K562 (cell line): ENCODE results near the gene DOK4. TPM values are rescaled to one million over a fixed set of nuclear protein-coding genes. Genes with fewer than 3 reads are reported as not detected.

Source experiments
- ATAC-seq: fragments of 200-7000 bp; cut with Tn5 transposase; 3 replicates; pipeline ENCODE4 v1.9.1; 2020; ENCODE audit warnings: moderate library complexity
- BruUV-seq: library from RNA; stranded (reverse); fragments of 400-500 nt; replicated peaks from 2 replicates; lab custom pipeline; 2021; lab: Mats Ljungman, UMichigan
- CTCF ChIA-PET: fragments of 300-600 bp; formaldehyde crosslinking; extraction: SDS; loops from one replicate; lab custom pipeline; 2021; ENCODE audit warnings: low intra/inter-chr PET ratio; lab: Yijun Ruan, JAX
- POLR2A ChIA-PET: fragments of 300-600, 350-650 bp; sonication (Branson Sonifier 250); formaldehyde crosslinking; extraction: SDS; loops from one replicate; lab custom pipeline; 2021; ENCODE audit warnings: antibody characterized with exemption, inconsistent platforms; lab: Yijun Ruan, JAX
- DNase-seq, 4 experiments: peaks; one replicate each; pipeline versions ENCODE4 v3.0.0 to v3.0.0-alpha.2; 2011 to 2018; ENCODE audit warnings: low spot score in 3 of 4, mixed read lengths in 3 of 4; ENCODE audit errors: extremely low read depth in 1 of 4
- FAIRE-seq: peaks from 2 replicates; lab custom pipeline; 2011; peaks lifted over from hg19 to GRCh38; lab: Jason Lieb, UNC
- H2AFZ ChIP-seq: 2 replicates; pipeline ENCODE4 v1.6.0; 2011; ENCODE audit warnings: low read depth, low read length, control low read depth, inconsistent platforms
- H3K27ac ChIP-seq: fragments of 200-600 bp; 3 replicates; pipeline ENCODE4 v1.8.0; 2011; ENCODE audit warnings: low read depth, mild to moderate bottlenecking, control low read depth, inconsistent platforms, low read length, moderate library complexity, mixed read lengths; ENCODE audit errors: extremely low read depth
- H3K27me3 ChIP-seq, 2 experiments: fragments of 300-600 bp in 1 of 2; 2 replicates in 1 of 2; 3 replicates in 1 of 2; pipeline versions ENCODE4 v1.6.0 to v1.8.0; 2011; ENCODE audit warnings: inconsistent platforms in 2 of 2, low read length in 2 of 2, mild to moderate bottlenecking in 1 of 2, mixed read lengths in 1 of 2, moderate library complexity in 1 of 2; ENCODE audit not compliant: control insufficient read depth in 2 of 2, insufficient read depth in 2 of 2
- H3K36me3 ChIP-seq: fragments of 300-600 bp; 3 replicates; pipeline ENCODE4 v1.8.0; 2011; ENCODE audit warnings: mild to moderate bottlenecking, low read length, inconsistent platforms; ENCODE audit not compliant: control insufficient read depth, insufficient read depth
- H3K4me1 ChIP-seq, 2 experiments: fragments of 200-600 bp in 1 of 2; replicated peaks in 1 of 2; 2 replicates in 1 of 2; 3 replicates in 1 of 2; pipeline versions ENCODE4 v1.5.1 to v1.8.0; 2011; ENCODE audit warnings: inconsistent platforms in 2 of 2, low read length in 2 of 2, mild to moderate bottlenecking in 1 of 2, mixed read lengths in 1 of 2, moderate library complexity in 1 of 2; ENCODE audit not compliant: control insufficient read depth in 2 of 2, insufficient read depth in 2 of 2
- H3K4me2 ChIP-seq: 2 replicates; pipeline ENCODE4 v1.6.1; 2011; ENCODE audit warnings: low read length, control low read depth, inconsistent platforms, mixed read lengths; ENCODE audit not compliant: insufficient read depth
- H3K4me3 ChIP-seq: fragments of 200-600 bp; sonication (generic), shearing (Covaris generic); 2 replicates; pipeline ENCODE4 v1.5.1; 2016; ENCODE audit warnings: control low read depth, inconsistent platforms
- H3K79me2 ChIP-seq: fragments of 200-600 bp; 3 replicates; pipeline ENCODE4 v1.8.0; 2011; ENCODE audit warnings: low read length, inconsistent platforms; ENCODE audit not compliant: control insufficient read depth, insufficient read depth
- H3K9ac ChIP-seq, 2 experiments: 2 replicates each; pipeline versions ENCODE4 v1.6.0 to v1.6.1; 2011; ENCODE audit warnings: low read depth in 2 of 2, low read length in 2 of 2, control low read depth in 1 of 2, inconsistent platforms in 1 of 2, mild to moderate bottlenecking in 1 of 2, mixed read lengths in 1 of 2; ENCODE audit not compliant: insufficient read depth in 1 of 2
- H3K9me1 ChIP-seq: one replicate; pipeline ENCODE4 v1.6.0; 2011; ENCODE audit warnings: inconsistent platforms, mild to moderate bottlenecking, low read length, moderate library complexity; ENCODE audit not compliant: control insufficient read depth, insufficient read depth
- H3K9me3 ChIP-seq: replicated peaks from 2 replicates; pipeline ENCODE4 v1.5.1; 2011; ENCODE audit warnings: low read depth, low read length, inconsistent platforms; ENCODE audit not compliant: control insufficient read depth, insufficient read depth
- H4K20me1 ChIP-seq: replicated peaks from 2 replicates; pipeline ENCODE4 v1.6.1; 2011; ENCODE audit warnings: low read length, inconsistent platforms, mixed read lengths; ENCODE audit not compliant: control insufficient read depth, insufficient read depth
- ARID3B ChIP-seq: fragments of 250-450 bp; sonication (Bioruptor Pico); IDR thresholded peaks from 2 replicates; pipeline ENCODE4 v1.4.0; 2020; ENCODE audit warnings: borderline replicate concordance
- ATF6 ChIP-seq: sonication (generic); formaldehyde crosslinking; IDR thresholded peaks from 2 replicates; pipeline ENCODE4 v1.4.0; 2020; ENCODE audit warnings: mild to moderate bottlenecking, missing genetic modification reagents
- CTBP1 ChIP-seq: fragments of 450-650 bp; IDR thresholded peaks from 2 replicates; pipeline ENCODE4 v1.6.1; 2016; ENCODE audit warnings: borderline replicate concordance
- DNMT1 ChIP-seq: fragments of 450-650 bp; IDR thresholded peaks from 2 replicates; pipeline ENCODE4 v1.6.1; 2016; ENCODE audit warnings: antibody characterized with exemption, mild to moderate bottlenecking
- EGR1 ChIP-seq: fragments of 450-650 bp; conservative IDR thresholded peaks from 2 replicates; pipeline ENCODE4 v1.6.1; 2017; ENCODE audit warnings: mild to moderate bottlenecking
- ERF ChIP-seq: fragments of 450-650 bp; formaldehyde crosslinking; IDR thresholded peaks from 2 replicates; pipeline ENCODE4 v1.4.0; 2020; ENCODE audit warnings: mild to moderate bottlenecking, mixed read lengths
- EWSR1 ChIP-seq: fragments of 450-650 bp; IDR thresholded peaks from 2 replicates; pipeline ENCODE4 v1.6.1; 2018; ENCODE audit warnings: borderline replicate concordance, mild to moderate bottlenecking, low read depth, moderate library complexity; ENCODE audit not compliant: partially characterized antibody
- MEIS2 ChIP-seq: fragments of 450-650 bp; IDR thresholded peaks from 2 replicates; pipeline ENCODE4 v1.6.1; 2014; ENCODE audit warnings: mild to moderate bottlenecking; ENCODE audit not compliant: partially characterized antibody
- PKNOX1 ChIP-seq: fragments of 450-650 bp; IDR thresholded peaks from 2 replicates; pipeline ENCODE4 v1.6.1; 2016
- PRMT5 ChIP-seq: sonication (generic); formaldehyde crosslinking; IDR thresholded peaks from 2 replicates; pipeline ENCODE4 v1.5.0; 2020; ENCODE audit warnings: missing genetic modification reagents
- RHOXF2B ChIP-seq: fragments of 250-450 bp; sonication (Bioruptor Pico); conservative IDR thresholded peaks from 2 replicates; pipeline ENCODE4 v1.5.1; 2021
- SRSF9 ChIP-seq: fragments of 200-400 bp; formaldehyde crosslinking; IDR thresholded peaks from 2 replicates; pipeline ENCODE4 v1.6.1; 2017; ENCODE audit warnings: low read depth, low read length, borderline replicate concordance
- UBTF ChIP-seq, 2 experiments: IDR thresholded peaks; 2 replicates each; pipeline ENCODE4 v1.6.1; 2012; ENCODE audit warnings: improper control_type of control experiment in 2 of 2, low read depth in 2 of 2, low read length in 2 of 2, borderline replicate concordance in 1 of 2
- ZNF449 ChIP-seq: fragments of 250-450 bp; sonication (Bioruptor Pico); IDR thresholded peaks from 2 replicates; pipeline ENCODE4 v1.8.0; 2022; ENCODE audit warnings: moderate library complexity, mild to moderate bottlenecking, inconsistent platforms
- WGBS: fragments of 100-300 bp; shearing (Covaris generic); methylation state at CpG from one replicate; pipeline ENCODE4 v1.1.6; 2016; ENCODE audit warnings: low coverage, mixed read lengths; ENCODE audit not compliant: insufficient coverage; ENCODE audit errors: missing lambda C conversion rate; 5-methylcytosine and 5-hydroxymethylcytosine counted together
- in situ Hi-C: fragments of 300-500 bp; cut with MboI; formaldehyde crosslinking; loops from 4 replicates; pipeline ENCODE4 v1.15.0; 2018; ENCODE audit warnings: inconsistent platforms, mixed read lengths
- intact Hi-C: fragments of 100-400 bp; cut with micrococcal nuclease; formaldehyde crosslinking; loops from 2 replicates; pipeline ENCODE4 v1.14.2; 2022
- polyA plus RNA-seq, 8 experiments: library from polyadenylated mRNA; depleted of rRNA in 4 of 8; stranded (reverse) in 5 of 8; unstranded in 3 of 8; fragments of >200 nt; fragmentation: Nextera tagmentation in 2 of 8; fragmentation: Illumina TruSeq in 1 of 8; extraction: Ambion mirVana in 2 of 8; extraction: Trizol in 1 of 8; gene quantifications; 2 replicates each; pipeline versions ENCODE4 v1.2.1 to v1.2.3, GENCODE V29; 2011 to 2014; ENCODE audit warnings: inconsistent platforms in 1 of 8, missing spikeins in 1 of 8
- total RNA-seq, 7 experiments: library from RNA; depleted of rRNA in 6 of 7; stranded (reverse); fragments of >200 nt in 6 of 7; fragmentation: Illumina TruSeq in 2 of 7; extraction: Trizol in 2 of 7; gene quantifications; 2 replicates each; pipeline versions ENCODE4 v1.2.1 to v1.2.3, GENCODE V29; 2011 to 2021; ENCODE audit warnings: low replicate concordance in 1 of 7

DOK4 gene
- total and polyA plus RNA-seq, 9 of the 15 experiments (the other 6 are each of a cell fraction or from before 2014, with no cell fraction given) = 0.10 to 14.4 (median 8.3) TPM

- FAIRE-seq (no peak), DNase-seq (peak in 3 of 4 experiments; percentile 46 to 54 (median 48)), ATAC-seq (peak; percentile 68)
- Histone ChIP-seq H3K9me1 (no peaks in the 10 kb centered on the region), H3K4me2 (no peak overlapping the region), H3K9me3 (no peaks in the 10 kb centered on the region), H3K9ac (peak overlapping the region in 1 of 2 experiments; percentile 16; a peak in 1 of 4 replicates), H3K4me1 (peaks cover 8 to 10% of the 10 kb centered on the region in 2 experiments; a peak in 4 of 5 replicates), H3K27ac (no peak overlapping the region), H3K27me3 (peaks cover 0 to 31% of the 10 kb centered on the region in 2 experiments; a peak in 3 of 5 replicates), H2AFZ (no peak overlapping the region), H3K4me3 (no peak overlapping the region), H3K79me2 (no peaks in the 10 kb centered on the region), H4K20me1 (no peaks in the 10 kb centered on the region), H3K36me3 (no peaks in the 10 kb centered on the region)
- intact Hi-C loops = no loop called here
- WGBS = 15% methylated on average over 15 of the region's 15 CpGs
- BruUV-seq = no TSS peak
- CTCF ChIA-PET = no interaction called here
- POLR2A ChIA-PET = interaction anchor here (0.7 to 1.0 kb wide), 4 partner anchors 11 to 38 kb away, joined by 3 to 4 read pairs (median 3); no protein-coding TSS in a partner anchor
- in situ Hi-C loops = no loop called here
- TF ChIP-seq PRMT5 (CRISPR knock-in tag) (no peak), SRSF9 (no peak), ZNF449 (CRISPR knock-in tag) (peak; percentile 49; the same call in 1 of the 2 replicates), CTBP1 (0 out of 2 replicates have a peak, but pooled peaks have one; percentile 31), DNMT1 (no peak), RHOXF2B (CRISPR knock-in tag) (no peak), ARID3B (CRISPR knock-in tag) (no peak), ERF (CRISPR knock-in tag) (no peak), PKNOX1 (peak; percentile 50), UBTF (IDR thresholded peaks at IDR 0.05; ENCODE audit: borderline replicate concordance in 1 of 2, low read depth in 2 of 2, low read length in 2 of 2) (0 out of 4 replicates have a peak, but pooled peaks of 1 of the 2 experiments have one; percentile 44), ATF6 (CRISPR knock-in tag) (no peak), EWSR1 (no peak), MEIS2 (peak; percentile 14), EGR1 (0 out of 2 replicates have a peak, but pooled peaks have one; percentile 10)
These were observed 17.1 kb upstream of the DOK4 start for GRCh38 chr16:57503366-57503765.
